HG03280 (cell line): ENCODE results near the gene POLH.

Experiments
- ATAC-seq: cut with Tn5 transposase; IDR thresholded peaks from one replicate; pipeline ENCODE4 v1.9.1; 2021; ENCODE audit warnings: mild to moderate bottlenecking, moderate library complexity; ENCODE audit not compliant: unreplicated experiment

POLH gene

GRCh38 chr6:43604174-43604573, 28.2 kb downstream of the POLH start:
- no peak for ATAC-seq

GRCh38 chr6:43606019-43606418, 30.0 kb downstream of the POLH start:
- no peak for ATAC-seq

- no peak for ATAC-seq
Observed at GRCh38 chr6:43608310-43608763, 32.4 kb downstream of the POLH start.

GRCh38 chr6:43608807-43609206, 32.8 kb downstream of the POLH start:
- ATAC-seq, result no peak

- no peak for ATAC-seq
Observed at GRCh38 chr6:43609402-43609801, 33.4 kb downstream of the POLH start.

GRCh38 chr6:43610431-43610830, 34.4 kb downstream of the POLH start:
- ATAC-seq, result no peak

- ATAC-seq, result no peak
Observed at GRCh38 chr6:43613721-43614395, 37.9 kb downstream of the POLH start.

- ATAC-seq, result no peak
Observed at GRCh38 chr6:43614396-43614730, 38.4 kb downstream of the POLH start.

GRCh38 chr6:43616725-43617472, 40.9 kb downstream of the POLH start:
- ATAC-seq, result no peak

GRCh38 chr6:43621078-43621835, 45.3 kb downstream of the POLH start:
- ATAC-seq, result no peak

- no peak for ATAC-seq
Observed at GRCh38 chr6:43621836-43622180, 45.8 kb downstream of the POLH start.

GRCh38 chr6:43622541-43622940, 46.6 kb downstream of the POLH start:
- no peak for ATAC-seq

- no peak for ATAC-seq
Observed at GRCh38 chr6:43623880-43624785, 48.1 kb downstream of the POLH start.

GRCh38 chr6:43624786-43625288, 48.9 kb downstream of the POLH start:
- ATAC-seq, result no peak

GRCh38 chr6:43625393-43625992, 49.5 kb downstream of the POLH start:
- ATAC-seq, result no peak

GRCh38 chr6:43627008-43627825, 51.2 kb downstream of the POLH start:
- ATAC-seq, result no peak

GRCh38 chr6:43628393-43629103, 52.6 kb downstream of the POLH start:
- no peak for ATAC-seq

- peak; percentile 83 for ATAC-seq
Observed at GRCh38 chr6:43629104-43629504, 53.1 kb downstream of the POLH start, which contains the start of gene GTPBP2. TSS of gene GTPBP2 (minus strand) at chr6:43629264. CDS start at chr6:43629162, 102 bp downstream.
